CD14-positive monocyte (primary cell): ENCODE data around the gene ZGRF1. TPM values are rescaled to one million over a fixed set of nuclear protein-coding genes. Genes with fewer than 3 reads are reported as not detected.
A peak's percentile ranks its signal among the peaks of the same experiment; 100 is the strongest.

Experiments
- DNase-seq, 3 donors: peaks; one replicate each; pipeline ENCODE4 v3.0.0-alpha.2; 2011 to 2022
- H2AFZ ChIP-seq: 2 replicates; pipeline ENCODE4 v1.6.0; 2012; ENCODE audit warnings: mild to moderate bottlenecking, low read depth, low read length, inconsistent platforms; ENCODE audit not compliant: insufficient read depth, poor library complexity, severe bottlenecking
- H3K27ac ChIP-seq, 2 donors: 1 replicate in 1 of 2; 2 replicates in 1 of 2; pipeline ENCODE4 v1.5.1; 2012 to 2013; ENCODE audit warnings: low read length in 2 of 2, control low read depth in 1 of 2, inconsistent platforms in 1 of 2, low read depth in 1 of 2, mild to moderate bottlenecking in 1 of 2
- H3K27me3 ChIP-seq, 2 donors: one replicate each; pipeline versions ENCODE4 v1.6.0 to v1.6.1; 2011 to 2013; ENCODE audit warnings: low read length in 2 of 2; ENCODE audit not compliant: control insufficient read depth in 2 of 2, insufficient read depth in 2 of 2
- H3K36me3 ChIP-seq, 2 donors: replicated peaks in 1 of 2; 1 replicate in 1 of 2; 2 replicates in 1 of 2; pipeline versions ENCODE4 v1.5.1 to v1.6.1; 2012 to 2013; ENCODE audit warnings: low read length in 2 of 2, control low read depth in 1 of 2, inconsistent platforms in 1 of 2, mild to moderate bottlenecking in 1 of 2; ENCODE audit not compliant: insufficient read depth in 2 of 2, control insufficient read depth in 1 of 2
- H3K4me1 ChIP-seq, 2 donors: 1 replicate in 1 of 2; 2 replicates in 1 of 2; pipeline versions ENCODE4 v1.5.1 to v1.6.1; 2012 to 2013; ENCODE audit warnings: low read length in 2 of 2, control low read depth in 1 of 2, inconsistent platforms in 1 of 2, mild to moderate bottlenecking in 1 of 2, moderate library complexity in 1 of 2; ENCODE audit not compliant: insufficient read depth in 2 of 2, control insufficient read depth in 1 of 2
- H3K4me2 ChIP-seq: replicated peaks from 2 replicates; pipeline ENCODE3; 2012; ENCODE audit warnings: low read length, moderate library complexity, mild to moderate bottlenecking; ENCODE audit not compliant: poor library complexity, severe bottlenecking; ENCODE audit errors: extremely low read depth
- H3K4me3 ChIP-seq, 3 experiments: fragments of 200-600 bp in 1 of 3; sonication (generic) in 1 of 3; replicated peaks in 1 of 3; 1 replicate in 2 of 3; 2 replicates in 1 of 3; pipeline ENCODE4 v1.5.1; 2011 to 2013; ENCODE audit warnings: low read length in 3 of 3, mild to moderate bottlenecking in 3 of 3, control low read depth in 2 of 3, low read depth in 2 of 3, inconsistent platforms in 1 of 3, moderate library complexity in 1 of 3
- H3K79me2 ChIP-seq: 2 replicates; pipeline ENCODE4 v1.6.0; 2012; ENCODE audit warnings: mild to moderate bottlenecking, control low read depth, inconsistent platforms, low read length, moderate library complexity; ENCODE audit not compliant: insufficient read depth
- H3K9ac ChIP-seq: 2 replicates; pipeline ENCODE4 v1.6.0; 2017; ENCODE audit warnings: low read length, mild to moderate bottlenecking; ENCODE audit not compliant: insufficient read depth, poor library complexity, severe bottlenecking
- H3K9me3 ChIP-seq, 2 donors: replicated peaks in 1 of 2; 1 replicate in 1 of 2; 2 replicates in 1 of 2; pipeline versions ENCODE4 v1.5.1 to v1.6.1; 2012 to 2013; ENCODE audit warnings: low read length in 2 of 2, control low read depth in 1 of 2; ENCODE audit not compliant: control insufficient read depth in 1 of 2, insufficient read depth in 1 of 2
- H4K20me1 ChIP-seq: 2 replicates; pipeline ENCODE4 v1.6.0; 2012; ENCODE audit warnings: mild to moderate bottlenecking, low read length, control low read depth, moderate library complexity; ENCODE audit not compliant: insufficient read depth
- H3K27ac Mint-ChIP-seq, 7 donors: one replicate each; pipeline ENCODE4 v1.8.0; 2020; ENCODE audit warnings: mild to moderate bottlenecking in 7 of 7, mixed read lengths in 7 of 7, moderate library complexity in 6 of 7, inconsistent platforms in 2 of 7
- H3K27me3 Mint-ChIP-seq, 3 donors: one replicate each; pipeline ENCODE4 v1.8.0; 2021 to 2022; ENCODE audit warnings: low read depth in 3 of 3, mild to moderate bottlenecking in 3 of 3, mixed read lengths in 3 of 3, moderate library complexity in 3 of 3, inconsistent platforms in 1 of 3
- H3K36me3 Mint-ChIP-seq, 2 donors: one replicate each; pipeline ENCODE4 v1.8.0; 2020; ENCODE audit warnings: mixed read lengths in 2 of 2, inconsistent platforms in 1 of 2, mild to moderate bottlenecking in 1 of 2
- H3K4me1 Mint-ChIP-seq: one replicate; pipeline ENCODE4 v1.8.0; 2020; ENCODE audit warnings: mild to moderate bottlenecking, mixed read lengths
- H3K4me3 Mint-ChIP-seq, 2 donors: one replicate each; pipeline ENCODE4 v1.8.0; 2020; ENCODE audit warnings: mild to moderate bottlenecking in 2 of 2, mixed read lengths in 2 of 2, moderate library complexity in 1 of 2
- H3K9me3 Mint-ChIP-seq, 7 donors: one replicate each; pipeline ENCODE4 v1.8.0; 2020 to 2022; ENCODE audit warnings: mixed read lengths in 7 of 7, mild to moderate bottlenecking in 6 of 7, moderate library complexity in 6 of 7, inconsistent platforms in 2 of 7
- CTCF ChIP-seq: fragments of 200-600 bp; IDR thresholded peaks from one replicate; pipeline ENCODE4 v1.8.0; 2022; ENCODE audit warnings: antibody characterized with exemption, mild to moderate bottlenecking
- WGBS: methylation state at CpG from one replicate; pipeline ENCODE4 v1.1.5; 2013; ENCODE audit warnings: missing lambda C conversion rate; ENCODE audit not compliant: insufficient coverage; 5-methylcytosine and 5-hydroxymethylcytosine counted together
- intact Hi-C, 2 donors: fragments of 100-400 bp; cut with micrococcal nuclease; formaldehyde crosslinking; loops; one replicate each; pipeline versions ENCODE4 v1.15.0 to v1.15.1; 2023
- polyA plus RNA-seq, 3 donors: library from polyadenylated mRNA; depleted of rRNA in 1 of 3; unstranded in 2 of 3; stranded (reverse) in 1 of 3; fragments of 300-500 nt in 2 of 3; fragments of >200 nt in 1 of 3; fragmentation: Illumina TruSeq in 2 of 3; gene quantifications; 1 replicate in 2 of 3; 2 replicates in 1 of 3; pipeline ENCODE4 v1.2.3, GENCODE V29; 2012 to 2021

ZGRF1 gene
- polyA plus RNA-seq, 3 donors = 0.81 to 2.9 (median 0.81) TPM

- H3K4me1 ChIP-seq = peaks cover 36 to 38% of the 10 kb centered on the region in 2 donors
- peaks cover 93 to 99% of the 10 kb centered on the region in 2 donors for H3K27me3 ChIP-seq
- H3K9ac ChIP-seq = peak overlapping the region; percentile 10
- Mint-ChIP-seq H3K4me3 (peak overlapping the region; percentile 73 to 99), H3K36me3 (peaks cover 3 to 23% of the 10 kb centered on the region in 2 donors), H3K27me3 (peaks cover 97 to 98% (median 97%) of the 10 kb centered on the region in 3 donors), H3K27ac (no peak overlapping the region), H3K9me3 (peaks cover 0 to 56% (median 27%) of the 10 kb centered on the region in 7 donors), H3K4me1 (peaks cover 64% of the 10 kb centered on the region)
- H4K20me1 ChIP-seq = no peaks in the 10 kb centered on the region
- 1% methylated on average over 55 of the region's 55 CpGs for WGBS
- peak overlapping the region; percentile 92 for H3K4me2 ChIP-seq
- intact Hi-C loops = no loop called here
- H3K79me2 ChIP-seq = no peaks in the 10 kb centered on the region
- no peak overlapping the region for H3K27ac ChIP-seq
- peaks cover 0 to 45% of the 10 kb centered on the region in 2 donors for H3K9me3 ChIP-seq
- peak overlapping the region in 1 of 3 experiments; percentile 80 for H3K4me3 ChIP-seq
- H2AFZ ChIP-seq = peak overlapping the region; percentile 23
- no peak for TF ChIP-seq CTCF
- DNase-seq = no peak
- H3K36me3 ChIP-seq = no peaks in the 10 kb centered on the region
These were observed 120.1 kb downstream of the ZGRF1 start for GRCh38 chr4:112516471-112517066.

- H3K4me1 Mint-ChIP-seq = peaks cover 65% of the 10 kb centered on the region
- no peaks in the 10 kb centered on the region for H3K36me3 ChIP-seq
- intact Hi-C loops = no loop called here
These were observed 120.6 kb downstream of the ZGRF1 start, which contains the start of gene NEUROG2 for GRCh38 chr4:112516066-112516470. NEUROG2 (minus strand) TSS chr4:112516180; CDS start chr4:112515475, 705 bp downstream.

More at GRCh38 chr4:112516066-112516470, 120.6 kb downstream of the ZGRF1 start, which contains the start of gene NEUROG2:
- H3K9me3 ChIP-seq = peaks cover 0 to 49% of the 10 kb centered on the region in 2 donors
- no peak for TF ChIP-seq CTCF
- 2% methylated on average over 7 of the region's 15 CpGs for WGBS
- Mint-ChIP-seq H3K27me3 (peaks cover 97 to 98% (median 97%) of the 10 kb centered on the region in 3 donors), H3K4me3 (peak within 1 kb of the TSS; percentile 98 to 99), H3K36me3 (peaks cover 3 to 26% of the 10 kb centered on the region in 2 donors), H3K9me3 (peaks cover 0 to 58% (median 23%) of the 10 kb centered on the region in 7 donors), H3K27ac (peak within 1 kb of the TSS in 2 of 7 donors; percentile 66 to 85)
- no peak for DNase-seq
- H3K27me3 ChIP-seq = peaks cover 93 to 99% of the 10 kb centered on the region in 2 donors
- peak within 1 kb of the TSS; percentile 84 for H2AFZ ChIP-seq
- H3K4me1 ChIP-seq = peaks cover 38 to 41% of the 10 kb centered on the region in 2 donors
- H3K4me2 ChIP-seq = peak within 1 kb of the TSS; percentile 92
- H3K4me3 ChIP-seq = peak within 1 kb of the TSS; percentile 51 to 80 (median 52)
- H4K20me1 ChIP-seq = no peaks in the 10 kb centered on the region
- peak within 1 kb of the TSS; percentile 19 for H3K9ac ChIP-seq
- H3K27ac ChIP-seq = no peak within 1 kb of the TSS
- no peaks in the 10 kb centered on the region for H3K79me2 ChIP-seq
